Inferior parietal cortex (tissue), 1 donor: ENCODE data around the gene MED27.

Experiments
- DNase-seq: peaks from one replicate; pipeline ENCODE4 v3.0.0-alpha.2; 2016; ENCODE audit errors: extremely low spot score

The MED27 gene

DNA sequence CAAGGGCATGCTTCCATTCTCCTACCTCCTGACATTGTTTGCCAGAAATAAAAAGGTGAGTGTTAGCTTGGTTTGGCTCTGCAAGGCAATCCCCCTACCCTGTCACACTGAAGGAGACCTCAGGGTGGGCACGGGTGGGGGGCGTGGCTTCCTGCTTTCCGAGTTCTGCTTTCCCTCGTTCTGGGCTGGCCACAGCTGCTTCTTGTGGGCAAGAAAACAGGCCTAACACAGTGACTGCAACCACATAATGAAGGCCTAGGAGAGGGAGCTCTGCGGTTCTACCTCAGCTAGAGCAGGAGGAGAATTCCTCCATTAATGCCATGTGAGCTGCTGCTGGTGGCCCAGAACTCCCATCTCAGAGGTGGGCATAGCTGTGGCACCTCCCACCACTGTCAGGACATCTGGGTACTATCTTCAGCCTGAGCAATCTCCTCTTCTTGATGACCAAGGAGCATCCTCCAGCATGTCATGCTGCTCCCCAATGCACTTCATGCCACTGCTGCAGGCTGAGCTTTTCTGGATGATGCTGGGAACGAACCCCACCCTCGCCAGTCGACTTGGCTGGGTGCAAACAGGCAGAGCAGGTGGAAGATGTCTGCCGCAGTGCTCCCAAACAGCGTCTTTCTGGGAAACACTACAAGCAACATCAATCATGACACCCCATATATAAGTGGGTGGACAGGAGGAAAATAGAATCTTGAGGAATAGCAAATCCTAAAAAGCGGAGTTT, 200.3 kb downstream of the MED27 start:
- DNase-seq, result no peak

DNA sequence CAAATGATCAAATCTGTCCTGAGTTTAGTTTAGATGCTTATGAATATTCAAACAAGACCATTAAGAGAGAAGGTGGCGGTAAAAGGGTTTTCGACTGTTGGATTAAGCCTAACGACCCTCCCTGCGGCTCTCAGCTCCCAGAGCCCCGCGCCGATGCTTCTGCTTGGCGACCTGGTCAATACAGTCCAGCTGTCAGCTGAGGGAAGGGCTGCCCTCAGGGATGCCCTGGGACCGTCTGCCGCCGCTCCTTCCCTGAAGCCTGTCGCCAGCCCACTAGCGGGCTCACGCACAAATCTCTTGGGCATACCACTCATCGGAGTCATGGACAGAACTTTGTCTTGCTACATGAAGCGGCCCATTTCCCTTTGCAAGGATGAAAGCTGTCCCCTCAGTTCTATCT, 203.2 kb downstream of the MED27 start:
- DNase-seq, result no peak

DNA sequence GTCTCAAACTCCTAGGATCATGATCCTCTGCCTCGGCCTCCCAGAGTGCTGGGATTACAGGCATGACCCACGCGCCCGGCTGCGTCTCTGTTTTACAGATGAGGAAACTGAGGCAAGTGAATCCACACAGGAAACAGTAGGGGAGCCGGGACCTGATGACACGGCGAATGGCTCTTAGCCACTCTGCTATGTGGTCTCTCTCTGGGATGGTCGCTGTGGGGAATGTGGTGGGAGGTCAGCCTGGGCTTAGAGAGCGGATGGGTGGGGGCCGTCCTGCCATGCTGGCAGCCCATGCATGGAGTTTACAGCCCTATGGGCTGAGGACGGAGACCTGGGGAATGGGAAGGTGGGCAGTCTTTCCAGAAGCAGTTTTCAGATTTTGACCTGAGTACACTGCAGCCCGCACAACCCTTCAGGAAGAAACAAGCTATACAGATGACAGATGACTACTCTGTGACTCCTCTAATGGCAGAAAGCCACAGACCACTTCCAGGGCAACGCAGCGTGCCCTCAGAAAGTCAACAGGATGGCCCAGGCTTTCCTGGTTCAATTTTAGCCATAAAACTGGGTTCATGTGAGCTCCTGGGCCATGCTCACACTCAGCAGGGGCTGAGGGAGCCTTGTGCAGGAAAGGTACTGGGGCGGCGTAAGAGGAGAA, 203.7 kb downstream of the MED27 start:
- no peak for DNase-seq

DNA sequence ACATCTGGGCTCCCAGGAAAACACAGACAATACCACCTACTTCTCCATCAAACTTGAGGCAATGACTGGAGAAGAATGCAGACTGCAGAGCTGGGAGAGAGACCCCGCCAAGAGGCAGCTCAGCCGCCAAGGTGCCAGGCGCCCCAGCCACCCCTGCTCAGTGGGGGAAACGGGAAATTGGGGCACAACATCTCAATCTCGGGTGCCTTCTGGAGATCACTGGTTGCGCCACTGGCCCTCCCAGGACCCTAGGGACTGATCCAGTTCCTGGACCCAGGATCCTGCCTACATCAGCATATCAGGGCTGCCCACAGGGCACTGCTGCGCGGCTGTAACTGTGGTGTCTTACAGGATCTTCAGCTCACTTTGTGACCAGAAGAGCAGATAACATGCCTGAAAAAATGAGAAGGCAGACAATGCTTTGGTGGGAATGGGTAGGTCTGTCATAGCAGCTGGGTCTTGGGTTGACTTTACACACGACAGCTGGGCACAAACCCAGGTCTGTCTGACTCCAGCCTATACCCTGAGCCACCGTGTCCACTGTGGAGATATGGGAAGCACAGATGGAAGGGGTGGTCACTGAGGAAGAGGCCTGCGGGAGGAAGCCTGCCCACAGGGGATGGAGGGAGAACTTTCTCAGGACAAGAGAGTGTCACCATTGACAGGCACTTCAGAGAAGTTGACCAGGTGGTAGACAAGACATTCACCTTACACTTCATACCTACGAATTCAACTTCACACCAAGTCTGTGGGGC, 204.6 kb downstream of the MED27 start:
- DNase-seq, result no peak

DNA sequence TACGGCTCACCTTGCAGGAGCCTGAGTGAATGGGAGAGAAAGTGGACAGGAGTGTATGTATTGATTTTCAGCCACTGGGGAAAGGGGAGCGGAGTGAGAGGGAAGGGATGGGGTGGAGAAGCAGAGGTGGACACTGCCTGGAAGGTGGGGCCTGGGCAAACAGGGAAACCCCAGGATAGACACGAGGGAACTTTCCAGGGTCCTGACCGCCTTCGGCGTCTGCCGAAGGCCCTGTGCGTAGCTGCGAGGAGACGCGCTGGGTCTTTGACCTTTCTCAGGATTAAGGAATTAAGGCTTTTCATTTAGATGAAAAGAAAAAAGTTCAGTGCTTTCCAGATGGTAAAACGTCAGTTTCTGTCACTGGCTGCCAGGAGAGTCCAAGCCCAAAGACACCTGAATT, 205.2 kb downstream of the MED27 start:
- DNase-seq, result no peak

DNA sequence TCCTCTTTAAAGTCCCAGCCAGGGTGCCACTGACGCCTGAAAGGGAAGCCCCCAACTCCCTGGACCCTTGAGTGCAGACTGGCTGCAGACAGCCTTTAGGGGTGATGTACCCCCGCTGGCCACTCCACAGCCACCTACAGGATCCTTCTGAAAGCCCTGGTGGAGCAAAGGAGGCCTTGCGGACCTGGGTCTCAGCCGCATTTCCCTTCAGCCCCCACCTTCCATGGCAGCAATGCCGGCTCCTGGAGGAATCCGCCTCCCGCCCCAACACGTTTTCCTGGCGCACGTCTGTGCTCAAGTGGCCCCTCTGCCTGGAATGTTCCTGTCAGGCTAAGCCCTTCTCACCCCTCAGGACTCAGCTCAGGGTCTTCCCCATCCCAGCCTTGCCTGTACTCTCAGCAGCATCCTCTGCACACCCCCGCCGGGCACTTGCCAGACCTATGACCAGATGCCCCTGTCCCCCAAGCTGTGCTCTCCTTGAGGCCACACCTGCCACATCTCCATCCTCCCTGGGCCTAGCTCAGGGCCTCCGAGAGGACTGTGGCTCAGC, 205.7 kb downstream of the MED27 start:
- no peak for DNase-seq

DNA sequence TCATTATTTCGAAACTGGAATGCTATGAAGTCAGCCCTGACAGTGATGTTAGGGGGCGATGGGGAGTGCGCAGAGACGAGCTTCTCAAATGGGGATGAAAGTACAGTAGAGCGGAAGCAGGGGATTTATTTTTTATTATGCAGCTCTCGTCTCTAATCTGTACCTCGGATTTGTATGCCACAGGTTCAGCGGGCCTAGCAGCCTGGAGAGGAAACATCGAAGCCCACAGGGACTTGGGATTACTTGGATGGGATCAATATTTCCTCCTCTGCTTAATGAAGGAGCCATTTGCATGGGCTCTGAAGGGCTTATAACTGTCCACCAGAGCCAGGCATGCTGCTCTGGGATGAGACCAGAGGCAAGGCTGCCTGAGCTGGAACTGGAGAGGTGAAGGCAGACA, 206.3 kb downstream of the MED27 start:
- DNase-seq, result no peak

DNA sequence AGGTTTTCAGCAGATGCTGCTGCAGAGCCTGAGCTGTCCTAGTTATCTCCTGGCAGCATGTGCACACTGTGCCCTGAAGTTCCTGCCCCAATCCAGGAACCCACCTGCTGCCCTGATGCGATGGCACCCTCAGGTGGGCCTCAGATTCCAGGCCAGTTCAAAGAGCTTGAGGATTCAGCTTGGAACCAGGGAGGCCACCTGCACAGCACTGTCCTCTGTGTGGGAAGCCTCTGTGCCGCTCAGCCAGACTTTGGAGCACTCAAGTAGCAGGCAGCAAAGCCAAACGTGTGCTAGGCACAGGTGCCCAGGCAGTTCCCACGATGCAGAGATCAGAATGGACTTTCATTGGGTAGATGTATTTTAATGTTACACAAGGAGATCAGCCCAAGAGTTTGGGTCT, 207.0 kb downstream of the MED27 start:
- DNase-seq, result no peak

DNA sequence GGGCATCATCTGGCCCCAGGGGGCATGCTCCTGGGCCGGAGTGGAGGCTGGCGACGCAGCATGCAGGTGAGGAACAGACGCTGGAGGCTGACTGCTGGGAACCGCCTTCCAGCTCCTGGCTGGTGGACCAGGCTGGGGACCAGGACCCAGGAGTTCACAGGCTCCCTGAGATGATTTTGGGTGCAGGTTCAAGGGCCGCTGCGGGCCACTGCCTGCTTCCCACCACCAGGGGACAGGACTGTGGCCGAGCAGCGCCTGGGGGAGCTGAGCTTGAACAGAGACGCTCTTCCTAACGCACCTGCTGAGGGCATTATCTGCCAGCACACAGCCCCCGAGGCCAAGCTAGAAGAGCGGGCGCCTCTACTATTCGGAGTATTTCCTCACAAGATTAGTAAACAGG, 207.7 kb downstream of the MED27 start:
- DNase-seq, result no peak

DNA sequence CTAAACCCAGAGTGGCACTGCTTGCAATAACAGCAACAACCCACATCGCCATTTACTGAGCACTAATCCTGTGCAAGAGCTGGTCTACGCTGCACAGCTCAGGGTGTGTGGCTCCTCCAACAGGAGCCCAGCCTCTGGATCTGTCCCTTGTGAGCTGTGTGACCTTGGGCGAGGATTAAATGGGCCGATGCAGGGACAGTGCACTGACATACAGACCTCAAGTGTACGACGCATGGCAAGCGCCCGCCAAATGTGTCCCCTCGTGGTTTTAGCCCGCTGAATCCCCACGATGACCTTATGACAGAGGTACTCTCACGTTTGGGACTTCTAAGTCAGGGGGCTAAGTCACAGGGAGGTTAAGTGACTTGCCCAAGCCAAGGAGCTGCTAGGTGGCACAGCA, 209.5 kb downstream of the MED27 start:
- no peak for DNase-seq

DNA sequence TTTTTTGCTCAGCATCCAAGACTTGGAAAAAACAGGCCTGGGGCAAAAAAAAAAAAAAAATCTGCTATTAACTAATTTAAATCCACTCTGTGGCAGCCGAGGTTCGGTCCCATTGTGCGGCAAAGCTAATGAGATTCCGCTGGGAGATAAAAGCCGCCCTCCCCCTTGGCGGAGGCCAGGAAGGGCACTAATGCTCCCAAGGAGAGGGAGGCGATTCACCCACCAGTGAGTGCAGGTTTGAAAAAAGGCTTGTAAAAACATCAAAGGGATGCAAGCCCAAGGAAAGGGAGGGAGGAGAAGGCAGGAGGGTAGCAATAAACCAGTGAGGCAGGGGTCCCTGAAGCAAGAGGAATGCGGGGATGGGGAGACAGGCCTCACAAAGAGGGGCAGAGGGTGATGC, 210.3 kb downstream of the MED27 start:
- no peak for DNase-seq

DNA sequence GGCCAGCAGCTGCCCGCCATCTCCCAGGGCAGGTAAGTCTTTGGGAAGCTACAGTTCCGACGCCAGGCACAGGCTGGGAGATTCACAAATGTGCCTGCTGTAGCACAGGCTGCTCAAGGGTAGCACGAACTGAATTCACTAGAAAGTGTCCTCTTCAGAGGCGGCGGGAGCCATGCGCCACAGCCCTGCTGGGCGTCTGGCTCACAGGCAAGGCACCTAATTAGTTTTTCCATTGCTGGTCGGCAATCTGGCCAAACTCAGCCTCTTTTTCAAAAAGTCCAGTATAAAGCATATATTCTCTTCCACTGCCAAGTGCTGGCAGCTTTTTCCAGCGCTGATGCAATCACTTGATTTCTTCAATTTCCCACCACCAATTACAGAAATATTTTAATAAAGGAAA, 210.9 kb downstream of the MED27 start:
- no peak for DNase-seq

DNA sequence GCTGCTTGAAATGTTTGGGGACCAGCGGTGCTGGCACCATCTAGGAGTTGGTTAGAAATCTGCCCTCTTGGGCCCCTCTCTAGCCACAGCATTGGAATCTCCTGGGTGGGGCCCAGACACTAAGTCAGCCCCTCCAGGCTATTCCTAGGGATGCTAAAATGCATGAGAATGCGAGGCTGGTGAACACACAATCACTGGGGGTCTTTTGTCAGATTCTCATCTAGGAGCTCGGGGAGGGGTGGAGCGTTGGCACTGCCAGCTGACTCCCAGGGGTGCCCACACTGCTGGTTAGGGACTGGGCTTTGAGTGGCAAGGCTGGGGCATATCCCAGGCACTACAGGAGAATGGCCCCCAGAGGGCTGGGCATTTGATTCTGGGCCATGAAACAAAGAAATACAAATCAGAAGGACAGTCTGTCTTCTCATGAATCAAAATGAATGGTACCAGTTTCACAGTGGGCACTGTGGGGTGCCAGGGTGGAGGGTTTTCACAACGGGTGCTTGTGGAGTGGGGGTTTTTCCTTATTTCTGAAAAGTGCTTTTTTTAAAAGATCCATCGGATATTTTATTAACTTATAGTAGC, 212.0 kb downstream of the MED27 start:
- no peak for DNase-seq

DNA sequence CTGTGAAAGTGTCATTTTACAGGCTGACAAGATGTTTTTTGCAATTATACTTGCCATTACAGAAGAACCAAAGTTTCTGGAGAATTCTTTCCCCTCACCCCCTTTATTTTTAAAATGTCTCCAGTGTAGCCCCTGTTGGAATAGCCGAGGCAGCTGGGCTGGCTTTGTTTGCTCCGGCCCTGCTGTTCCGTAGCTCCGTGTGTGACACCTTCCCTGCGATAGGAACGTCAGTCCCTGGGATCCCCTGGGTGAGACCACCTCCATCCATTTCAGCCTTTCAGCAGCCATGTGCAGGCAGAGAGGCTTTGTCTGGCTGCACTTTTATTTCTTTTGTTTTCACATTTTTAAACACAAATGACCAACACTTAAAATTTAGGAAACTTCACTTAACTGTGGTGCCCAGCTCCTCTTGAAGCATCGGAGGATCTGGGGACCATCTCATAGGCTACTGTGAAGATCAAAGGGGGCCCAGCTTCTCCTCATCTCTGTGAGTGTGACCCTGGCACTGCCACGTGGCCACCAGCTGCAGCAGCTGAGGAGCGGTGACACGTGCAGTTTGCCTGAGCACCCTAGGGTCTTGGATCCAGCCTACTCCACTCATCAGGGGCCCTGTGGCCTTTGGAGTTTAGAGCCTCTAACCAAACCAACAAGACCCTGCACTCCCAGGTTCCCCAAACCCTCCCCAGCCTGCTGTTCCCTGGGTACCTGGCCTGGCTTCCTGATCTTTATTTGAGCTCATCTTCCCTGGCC, 214.0 kb downstream of the MED27 start:
- DNase-seq, result no peak

DNA sequence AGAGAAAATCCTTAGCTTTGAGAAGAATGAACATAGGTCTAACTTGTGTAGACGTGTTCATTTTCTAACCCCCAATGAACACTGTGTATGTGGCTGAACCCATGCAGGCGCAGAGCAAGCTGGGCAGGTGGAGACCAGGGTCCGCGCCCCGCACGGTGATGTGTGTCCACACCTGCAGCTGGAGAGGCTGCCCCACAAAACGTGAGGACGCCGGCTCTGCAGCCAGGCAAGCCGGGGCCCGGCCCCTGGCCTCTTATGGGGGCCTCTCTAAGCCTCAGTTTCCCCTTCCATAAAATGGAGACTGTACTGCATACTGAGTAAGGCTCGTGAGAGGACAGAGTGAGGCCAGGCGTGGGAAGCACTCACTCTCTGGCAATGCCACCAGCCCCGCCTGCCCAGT, 215.1 kb downstream of the MED27 start:
- no peak for DNase-seq

DNA sequence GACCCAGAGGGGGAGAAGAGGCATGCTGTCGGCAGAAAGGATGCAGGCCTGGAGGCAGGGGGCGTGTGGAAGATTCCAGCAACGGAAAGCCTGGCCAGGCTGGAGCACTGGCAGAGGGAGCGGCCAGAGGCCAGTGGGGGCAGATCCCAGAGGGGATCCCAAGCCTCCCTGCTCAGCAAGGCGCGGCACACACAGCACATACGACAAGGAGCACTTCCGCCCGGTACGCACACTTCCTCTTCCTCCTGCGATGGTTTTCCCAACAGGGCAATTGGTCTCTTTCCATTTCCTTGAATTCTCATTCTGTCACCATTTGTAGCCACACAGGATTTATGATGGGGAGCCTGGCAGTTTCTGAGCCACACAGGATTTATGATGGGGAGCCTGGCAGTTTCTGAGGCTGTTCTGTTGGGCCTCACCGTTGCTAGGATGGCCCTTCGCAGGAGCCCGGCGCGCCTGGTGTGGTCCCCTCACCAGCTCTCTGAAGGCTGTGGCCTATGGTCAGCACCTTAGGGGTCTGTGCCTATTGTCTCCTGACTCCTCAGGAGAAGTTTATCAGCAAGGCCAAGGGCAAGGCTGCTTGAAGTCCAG, 216.3 kb downstream of the MED27 start:
- no peak for DNase-seq

DNA sequence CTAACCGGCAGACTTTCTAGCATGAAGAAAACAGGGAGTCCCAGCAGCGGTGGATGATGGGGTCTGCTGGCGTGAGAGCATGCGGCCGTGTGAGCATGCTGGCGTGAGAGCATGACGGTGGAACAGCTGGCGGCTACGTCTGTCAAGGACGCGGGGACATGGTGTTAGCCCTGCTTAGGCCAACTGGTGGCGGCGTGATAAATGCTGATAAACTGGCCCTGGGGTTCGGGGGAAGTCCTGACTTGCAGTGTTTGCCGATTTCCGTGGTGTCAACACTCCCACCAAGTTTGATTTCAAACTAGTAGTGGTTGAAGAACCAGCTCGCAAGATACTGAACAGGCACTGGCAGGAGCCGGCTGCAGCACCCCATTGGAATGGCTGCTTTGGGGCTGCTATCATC, 217.4 kb downstream of the MED27 start:
- no peak for DNase-seq

DNA sequence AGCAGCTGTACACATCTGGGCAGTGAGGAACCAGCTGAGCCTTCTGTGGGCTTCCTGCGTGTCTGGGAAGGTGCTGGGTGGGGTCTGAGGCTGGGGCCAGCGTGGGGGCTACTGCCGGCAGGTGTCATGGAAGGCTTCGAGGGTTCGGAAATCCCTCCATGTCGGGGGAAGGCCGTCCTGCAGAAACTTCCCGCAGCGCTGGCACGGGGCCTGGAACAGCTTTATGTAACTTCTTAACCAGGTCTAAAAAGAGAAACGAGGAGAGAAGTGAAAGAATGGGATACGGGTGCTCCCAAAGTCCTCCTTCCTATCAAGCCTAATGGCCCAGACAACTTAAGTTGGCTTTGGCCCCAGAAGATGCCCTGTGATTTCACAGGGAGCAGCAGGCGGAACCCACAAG, 219.2 kb downstream of the MED27 start:
- DNase-seq, result no peak

DNA sequence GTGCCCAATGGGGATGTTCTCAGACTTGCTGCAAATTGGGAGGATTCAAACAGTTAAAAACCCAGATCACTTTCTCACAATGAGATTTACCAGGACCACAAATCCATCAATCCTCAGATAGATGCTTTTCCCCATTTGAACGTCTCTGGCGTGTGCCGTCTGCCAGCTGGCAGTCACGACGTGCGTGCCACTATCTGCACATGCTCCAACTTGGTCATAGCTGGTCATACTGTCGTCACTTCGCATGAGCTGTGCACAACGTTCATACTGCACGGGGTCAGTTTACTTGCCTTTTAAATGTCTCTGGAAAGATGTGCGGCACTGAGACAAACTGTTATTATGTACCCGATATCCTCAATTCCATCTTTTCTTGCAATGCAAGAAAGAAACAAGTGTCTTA, 221.5 kb downstream of the MED27 start:
- peak; percentile 22 for DNase-seq

DNA sequence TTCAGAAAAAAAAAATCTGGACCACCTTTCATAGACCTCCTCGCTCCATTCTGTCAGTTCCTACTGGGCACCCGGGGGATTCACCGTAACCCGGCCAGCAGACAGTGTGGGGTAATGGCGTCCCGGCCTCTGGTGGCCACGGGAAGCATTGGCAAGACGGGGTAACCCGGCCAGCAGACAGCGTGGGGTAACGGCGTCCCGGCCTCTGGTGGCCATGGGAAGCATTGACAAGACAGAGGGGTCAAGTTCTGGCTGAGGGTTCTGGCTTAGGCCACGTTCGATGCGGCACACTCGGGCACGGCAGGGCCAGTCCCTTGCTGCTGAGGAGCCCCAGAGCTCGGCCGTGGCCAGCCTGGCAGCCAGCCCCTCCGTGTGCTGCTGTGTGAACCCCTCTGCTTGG, 223.6 kb downstream of the MED27 start:
- no peak for DNase-seq

DNA sequence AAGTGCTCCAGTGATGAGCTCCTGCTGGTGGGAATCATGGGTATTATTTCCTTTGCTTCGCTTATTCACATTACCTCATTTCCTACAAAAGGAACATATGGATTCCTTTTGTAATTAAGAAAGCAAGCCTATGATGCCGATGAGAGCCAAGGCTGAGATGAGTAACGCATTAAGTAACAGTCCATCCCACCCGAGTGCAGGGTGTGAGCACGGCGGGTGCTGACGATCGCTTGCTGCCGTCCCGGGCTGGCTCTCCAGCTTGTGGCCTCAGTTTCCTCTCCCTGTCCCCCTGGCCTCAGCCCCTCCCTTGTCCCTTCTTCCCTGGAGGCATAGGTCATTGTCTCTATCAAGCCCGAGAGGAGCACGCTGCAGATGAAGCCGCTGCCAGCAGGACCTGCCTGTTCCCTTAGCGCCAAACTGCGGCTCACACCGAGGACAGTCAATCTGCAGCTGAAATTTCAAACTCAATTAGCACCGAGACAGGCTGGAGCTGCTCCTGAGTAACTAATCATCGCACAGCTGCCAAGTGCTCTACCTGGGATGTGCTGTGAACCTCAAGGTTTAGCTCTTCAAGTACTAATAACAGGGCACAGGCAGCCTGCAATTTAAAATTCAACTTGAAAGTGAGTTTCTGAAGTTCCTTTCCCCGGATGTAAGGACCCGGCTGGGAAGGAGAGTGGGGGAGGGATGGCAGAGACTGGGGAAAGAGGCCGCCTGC, 224.6 kb downstream of the MED27 start:
- peak; percentile 36 for DNase-seq
